Islet of Langerhans (tissue), 1 donor: ENCODE data around the gene FAM131B.

Experiments used
- FAIRE-seq: peaks from one replicate; lab custom pipeline; 2011; peaks lifted over from hg19 to GRCh38; lab: Jason Lieb, UNC

The FAM131B gene

DNA sequence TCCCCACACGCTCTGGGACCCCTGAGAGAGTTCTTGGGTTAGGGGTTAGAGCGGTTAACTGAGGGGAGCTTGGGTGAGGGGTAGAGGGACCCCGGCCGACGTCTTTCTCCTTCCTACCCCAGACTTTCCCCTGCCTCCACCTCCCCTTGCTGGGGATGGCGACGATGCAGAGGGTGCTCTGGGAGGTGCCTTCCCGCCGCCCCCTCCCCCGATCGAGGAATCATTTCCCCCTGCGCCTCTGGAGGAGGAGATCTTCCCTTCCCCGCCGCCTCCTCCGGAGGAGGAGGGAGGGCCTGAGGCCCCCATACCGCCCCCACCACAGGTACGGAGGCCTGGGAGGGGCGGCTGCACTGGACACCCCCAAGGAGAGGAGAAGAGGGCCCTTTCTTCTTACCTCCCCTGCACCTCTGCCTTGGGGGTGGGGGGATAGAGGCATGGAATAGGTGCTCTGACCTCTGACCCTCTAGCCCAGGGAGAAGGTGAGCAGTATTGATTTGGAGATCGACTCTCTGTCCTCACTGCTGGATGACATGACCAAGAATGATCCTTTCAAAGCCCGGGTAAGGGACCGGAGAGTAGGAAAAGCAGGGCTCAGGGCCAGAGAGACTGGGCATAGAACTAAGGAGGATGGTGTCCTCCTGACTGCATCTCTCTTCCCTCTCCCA is 19.7 kb upstream of the FAM131B start:
- no peak for FAIRE-seq

- no peak for FAIRE-seq
Measured at GRCh38 chr7:143381427-143382125, 19.1 kb upstream of the FAM131B start.

DNA sequence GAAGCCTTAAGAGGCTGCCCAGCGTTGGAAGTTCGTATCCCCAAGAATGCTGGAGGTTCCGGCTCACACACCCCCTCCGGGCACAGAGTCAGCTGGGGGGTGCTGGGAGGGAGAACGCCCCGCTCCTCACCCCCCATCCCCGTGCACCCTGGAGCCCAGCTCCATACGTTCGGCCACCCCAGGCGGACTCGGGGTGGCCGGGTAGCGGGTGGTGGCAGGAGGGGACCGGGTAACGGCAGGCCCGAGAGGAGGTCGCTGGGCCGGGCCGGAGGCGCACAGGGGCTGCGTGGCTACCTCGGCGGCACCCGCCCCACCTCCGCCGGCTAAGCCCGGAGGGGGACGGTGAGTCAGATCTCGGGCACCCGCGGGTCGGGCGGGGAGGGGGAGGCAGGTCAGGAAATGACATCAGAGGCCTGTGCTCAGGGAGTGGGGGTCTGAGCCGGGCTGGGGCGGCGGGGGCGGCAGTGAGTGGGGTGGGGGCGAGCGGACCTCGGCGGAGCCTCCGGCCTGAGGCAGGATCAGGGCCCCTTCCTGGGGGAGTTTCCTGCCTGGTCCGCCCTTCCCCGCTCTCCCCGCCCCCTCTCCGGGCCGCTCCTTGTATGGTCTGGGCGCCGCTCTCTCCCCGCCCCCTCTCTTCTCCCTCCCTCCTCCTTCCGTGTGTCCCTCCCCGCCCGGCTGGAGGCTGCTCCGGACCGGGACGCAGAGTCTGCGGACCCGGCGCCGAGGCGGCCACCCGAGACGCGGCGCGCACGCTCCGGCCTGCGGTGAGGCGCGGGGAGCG is 18.3 kb upstream of the FAM131B start, which contains the start of gene ZYX:
Gene ZYX, plus strand, starts transcription at position 700 of the 781 bp plus-strand sequence. CDS start 227 bp downstream, outside the sequence.
- FAIRE-seq, result no peak

DNA sequence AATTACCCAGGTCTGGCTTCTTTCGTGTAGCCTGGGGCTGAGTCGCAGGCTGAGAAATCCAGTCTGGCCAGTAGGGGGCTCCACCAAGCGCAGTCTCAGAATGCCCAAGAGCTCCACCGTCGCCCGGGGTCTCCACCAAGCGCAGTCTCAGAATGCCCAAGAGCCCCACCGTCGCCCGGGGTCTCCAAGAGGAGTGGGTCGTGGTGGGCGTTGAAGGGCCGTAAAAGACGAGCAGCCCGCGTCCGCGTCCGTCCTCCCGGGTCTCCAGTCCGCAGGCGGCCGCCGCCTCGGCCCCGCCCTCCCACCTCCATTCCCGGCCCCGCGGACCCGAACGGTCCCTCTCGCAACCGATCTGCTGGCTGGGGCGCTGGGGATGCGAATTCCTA is 17.7 kb upstream of the FAM131B start:
- no peak for FAIRE-seq

- FAIRE-seq, result no peak
Measured at GRCh38 chr7:143379611-143380259, 17.2 kb upstream of the FAM131B start.

DNA sequence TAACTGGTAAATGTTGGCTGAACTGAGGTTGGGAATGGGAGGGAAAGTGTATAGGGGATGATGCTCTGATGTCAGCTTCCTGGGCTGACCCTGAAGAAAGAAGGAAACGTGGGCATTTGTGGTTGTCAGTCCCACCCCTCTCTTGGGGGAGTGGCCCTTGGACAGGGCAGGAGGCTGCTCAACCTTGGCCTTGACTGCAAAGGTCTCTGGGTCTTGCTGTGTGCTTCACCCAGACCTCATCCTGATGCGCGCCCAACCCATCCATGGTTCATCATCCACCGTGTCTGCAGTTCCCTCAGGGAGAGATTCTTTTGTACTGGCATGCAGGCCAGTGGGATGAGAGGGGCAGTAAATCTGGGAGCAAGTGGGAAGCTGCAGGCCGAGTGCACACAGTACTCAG is 13.9 kb upstream of the FAM131B start:
- FAIRE-seq, result no peak

GRCh38 chr7:143375298-143376034 is 13.0 kb upstream of the FAM131B start:
- FAIRE-seq, result no peak

- no peak for FAIRE-seq
Measured at GRCh38 chr7:143374561-143374960, 12.0 kb upstream of the FAM131B start.

GRCh38 chr7:143373255-143373794 is 10.8 kb upstream of the FAM131B start:
- no peak for FAIRE-seq

GRCh38 chr7:143372070-143372469 is 9.6 kb upstream of the FAM131B start:
- FAIRE-seq, result no peak

- no peak for FAIRE-seq
Measured at GRCh38 chr7:143369678-143370651, 7.5 kb upstream of the FAM131B start.

DNA sequence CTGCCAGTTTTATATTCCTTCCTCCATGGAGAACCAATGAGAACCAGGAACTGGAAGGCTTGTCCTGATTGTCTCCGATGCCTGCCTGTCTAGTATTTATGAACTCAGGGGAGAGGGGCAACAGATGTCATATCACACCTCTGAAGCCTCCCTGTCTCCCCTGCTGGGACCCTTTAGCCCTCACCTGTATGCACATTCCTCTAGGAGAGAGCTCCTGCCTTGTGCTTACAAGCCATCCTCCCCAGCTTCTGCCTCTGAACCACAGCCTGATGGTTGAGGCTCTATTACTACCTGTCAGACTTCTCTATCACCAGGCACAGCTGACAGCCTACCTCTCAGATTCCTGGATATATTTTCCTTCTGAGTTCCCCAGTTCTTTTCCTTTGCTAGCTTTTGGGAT is 5.9 kb upstream of the FAM131B start:
- no peak for FAIRE-seq

DNA sequence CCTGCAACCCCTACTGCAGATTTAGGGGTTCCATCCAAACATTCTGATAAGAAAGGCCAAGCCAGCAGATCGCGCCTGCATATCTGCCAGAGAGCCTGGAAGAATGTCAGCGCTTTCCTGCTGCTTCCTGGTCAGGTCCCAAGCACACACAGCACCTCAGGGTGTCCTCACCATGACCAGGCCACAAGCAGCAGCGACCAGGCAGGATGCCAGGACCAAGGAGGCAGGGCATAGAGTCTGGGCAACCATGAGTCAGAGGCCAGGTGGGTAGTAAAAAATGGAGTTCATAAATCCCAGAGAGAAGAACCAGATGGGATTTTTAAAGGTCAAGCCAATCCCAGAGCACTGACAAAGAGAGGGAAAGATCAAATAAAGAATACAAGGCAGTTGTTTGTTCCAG is 5.5 kb upstream of the FAM131B start:
- no peak for FAIRE-seq

DNA sequence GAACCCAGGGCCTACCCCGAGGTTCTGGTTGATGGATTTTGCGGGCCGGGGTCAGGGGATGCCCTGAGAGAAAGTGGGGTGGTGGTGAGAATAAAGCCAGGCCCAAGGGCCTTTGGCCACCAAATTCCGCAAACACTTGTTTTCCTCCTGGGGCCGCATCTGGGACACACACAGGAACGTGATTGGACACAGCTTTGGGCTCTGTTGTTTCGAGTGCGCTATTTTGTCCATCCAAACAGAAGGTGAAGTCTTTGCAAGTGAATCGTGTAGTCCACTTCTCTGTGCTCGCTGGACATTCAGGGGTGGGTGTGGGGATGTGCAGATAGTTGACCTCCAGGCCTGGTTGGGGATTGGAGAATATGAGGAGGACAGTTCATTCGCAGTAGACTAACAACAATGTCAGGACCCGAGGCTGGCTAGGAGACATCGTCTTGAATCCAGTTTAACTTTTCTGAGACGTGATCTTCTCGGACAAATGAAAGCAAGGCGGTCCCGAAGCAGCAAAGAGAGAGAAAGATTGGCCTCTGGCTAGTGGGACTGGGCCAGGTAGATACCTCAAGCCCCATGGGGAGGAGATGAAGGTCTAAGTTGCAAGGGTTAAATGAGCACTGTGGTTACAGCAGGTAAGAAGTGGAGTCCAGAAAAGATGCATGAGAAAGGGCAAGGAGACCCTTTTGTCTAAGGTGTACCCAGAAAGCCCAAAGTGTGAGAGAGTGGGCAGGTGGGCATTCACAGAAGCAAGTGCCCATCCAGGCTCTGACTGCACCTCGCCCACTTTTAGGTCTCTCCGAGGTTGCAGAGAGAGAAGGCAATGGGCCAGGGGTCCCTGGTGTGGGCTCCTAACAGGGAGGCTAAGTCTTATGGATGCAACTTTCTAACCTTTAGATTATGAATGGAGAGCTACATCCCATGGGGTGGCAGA is 764 bp upstream of the FAM131B start:
- no peak for FAIRE-seq

GRCh38 chr7:143361552-143362130 is 872 bp downstream of the FAM131B start:
- FAIRE-seq, result no peak

GRCh38 chr7:143360788-143361551 is 1.5 kb downstream of the FAM131B start:
- no peak for FAIRE-seq

DNA sequence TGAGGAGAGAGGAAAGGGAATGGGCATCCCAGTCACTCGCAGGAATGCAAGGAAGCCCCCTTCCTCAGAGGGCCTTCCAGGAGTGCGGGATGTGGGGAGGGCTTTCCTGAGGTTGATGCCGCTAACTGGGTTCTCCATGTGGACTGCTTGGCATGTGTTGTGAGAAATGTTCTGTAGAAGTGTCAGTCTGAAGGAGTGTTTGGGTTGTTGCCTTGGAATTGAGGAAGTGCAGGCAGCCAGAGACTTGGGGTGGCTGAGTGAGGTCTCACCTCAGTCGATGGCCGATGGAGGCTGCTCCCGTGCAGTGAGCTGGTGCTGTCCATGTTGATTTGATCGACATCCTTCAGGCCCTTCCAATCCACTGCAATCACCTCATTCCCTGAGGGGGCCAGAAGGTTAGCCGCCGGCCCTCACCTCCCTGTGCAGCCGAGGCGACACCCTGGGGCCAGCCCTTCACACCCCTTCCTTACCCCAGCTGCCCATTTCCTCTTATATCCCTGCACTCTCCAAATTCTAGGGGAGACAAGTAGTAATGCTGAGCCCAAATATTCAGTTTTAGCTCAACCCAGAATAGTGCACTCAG is 2.7 kb downstream of the FAM131B start:
- FAIRE-seq, result no peak

- FAIRE-seq, result no peak
Measured at GRCh38 chr7:143358626-143359025, 3.9 kb downstream of the FAM131B start.
